K562 treated with DMSO at 1 percent for 12 hours (cell line): ENCODE measurements around the gene PDHB. TPM values are rescaled to one million over a fixed set of nuclear protein-coding genes. Genes with fewer than 3 reads are reported as not detected.

Experiments
- total RNA-seq: library from RNA; unstranded; fragments of 300-600 nt; gene quantifications from 2 replicates; pipeline ENCODE4 v1.2.3, GENCODE V29; 2022; ENCODE audit not compliant: insufficient read depth

Gene PDHB
- 50.0 and 65.1 TPM in 2 replicates for total RNA-seq

GRCh38 chr3:58433400-58434167, at the start of gene PDHB:
Gene PDHB, minus strand, starts transcription at chr3:58433832. Its CDS starts 23 bp downstream, at chr3:58433809.

Other genes starting within 250 kb of the PDHB start
- not detected in 2 replicates for gene DNASE1L3, start 222.9 kb downstream of the PDHB start, total RNA-seq
- gene ABHD6, start 196.0 kb downstream of the PDHB start, total RNA-seq = 3.2 and 7.1 TPM in 2 replicates
- 1.9 and 5.6 TPM in 2 replicates for gene RPP14, start 127.6 kb downstream of the PDHB start, total RNA-seq
- gene HTD2, start 127.3 kb downstream of the PDHB start, total RNA-seq = 0.74 and 5.5 TPM in 2 replicates
- gene PXK, start 100.9 kb downstream of the PDHB start, total RNA-seq = 7.2 and 26.5 TPM in 2 replicates
- gene KCTD6, start 58.3 kb upstream of the PDHB start, total RNA-seq = 2.2 and 6.6 TPM in 2 replicates
- gene ACOX2, start 103.4 kb upstream of the PDHB start, total RNA-seq = not detected in 2 replicates
- gene FAM107A, start 143.6 kb upstream of the PDHB start, total RNA-seq = not detected in 2 replicates
- not detected in 2 replicates for gene FAM3D, start 232.9 kb upstream of the PDHB start, total RNA-seq